HEK293T (cell line): ENCODE results near the gene CUBN.

Source experiments
- BHLHE40 ChIP-seq: fragments of 450-650 bp; IDR thresholded peaks from 2 replicates; pipeline ENCODE4 v1.6.1; 2016; ENCODE audit warnings: mild to moderate bottlenecking, moderate library complexity, borderline replicate concordance
- FOXA1 ChIP-seq: fragments of 450-650 bp; IDR thresholded peaks from 2 replicates; pipeline ENCODE4 v1.6.1; 2016; ENCODE audit warnings: mild to moderate bottlenecking
- FOXK2 ChIP-seq: fragments of 450-650 bp; IDR thresholded peaks from 2 replicates; pipeline ENCODE4 v1.6.1; 2016; ENCODE audit warnings: mild to moderate bottlenecking
- FOXM1 ChIP-seq: fragments of 450-650 bp; IDR thresholded peaks from 2 replicates; pipeline ENCODE4 v1.6.1; 2017; ENCODE audit warnings: mild to moderate bottlenecking, borderline replicate concordance
- HDGF ChIP-seq: fragments of 450-650 bp; IDR thresholded peaks from 2 replicates; pipeline ENCODE4 v1.6.1; 2017; ENCODE audit warnings: antibody characterized with exemption, borderline replicate concordance
- L3MBTL2 ChIP-seq: fragments of 450-650 bp; conservative IDR thresholded peaks from 2 replicates; pipeline ENCODE4 v1.6.1; 2016; ENCODE audit warnings: mild to moderate bottlenecking
- LEF1 ChIP-seq: fragments of 450-650 bp; IDR thresholded peaks from 2 replicates; pipeline ENCODE4 v1.6.1; 2017; ENCODE audit warnings: mild to moderate bottlenecking, borderline replicate concordance
- NFRKB ChIP-seq: fragments of 450-650 bp; IDR thresholded peaks from 2 replicates; pipeline ENCODE4 v1.6.1; 2016; ENCODE audit warnings: mild to moderate bottlenecking, moderate library complexity
- SP1 ChIP-seq: fragments of 450-650 bp; IDR thresholded peaks from 2 replicates; pipeline ENCODE4 v1.6.1; 2017
- SUZ12 ChIP-seq: fragments of 450-650 bp; IDR thresholded peaks from 2 replicates; pipeline ENCODE4 v1.6.1; 2016; ENCODE audit warnings: mild to moderate bottlenecking
- TARDBP ChIP-seq: fragments of 450-650 bp; IDR thresholded peaks from 2 replicates; pipeline ENCODE4 v1.6.1; 2016
- TF ChIP-seq, protein P1 (sequence below): fragments of 450-650 bp; IDR thresholded peaks from 2 replicates; pipeline ENCODE4 v1.6.1; 2016

DNA sequence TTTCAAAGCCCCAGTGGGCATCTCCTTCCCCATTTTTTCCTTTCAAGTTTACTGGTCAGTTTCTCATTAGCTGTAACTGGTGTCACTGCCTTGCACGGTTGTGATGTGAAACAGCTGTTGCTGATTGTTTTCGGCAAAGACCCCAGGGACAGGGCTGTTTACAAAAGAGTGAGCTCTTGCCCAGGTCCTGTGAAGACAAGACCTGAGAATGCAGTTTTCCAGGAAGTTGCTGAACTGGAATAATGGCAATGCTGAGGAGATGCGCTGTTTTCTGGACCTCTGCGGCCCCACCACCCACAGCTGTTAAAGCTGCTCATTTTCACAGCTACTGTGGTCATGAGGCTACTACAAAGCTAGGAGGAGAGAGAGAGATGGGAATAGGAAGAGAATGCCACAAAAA is 195.8 kb downstream of the CUBN start:
- TF ChIP-seq SP1 (no peak), FOXM1 (no peak), BHLHE40 (no peak), SUZ12 (no peak), NFRKB (no peak), FOXK2 (no peak), LEF1 (no peak), FOXA1 (no peak), TARDBP (no peak), HDGF (no peak), L3MBTL2 (no peak)
- TF ChIP-seq, protein P1, sequence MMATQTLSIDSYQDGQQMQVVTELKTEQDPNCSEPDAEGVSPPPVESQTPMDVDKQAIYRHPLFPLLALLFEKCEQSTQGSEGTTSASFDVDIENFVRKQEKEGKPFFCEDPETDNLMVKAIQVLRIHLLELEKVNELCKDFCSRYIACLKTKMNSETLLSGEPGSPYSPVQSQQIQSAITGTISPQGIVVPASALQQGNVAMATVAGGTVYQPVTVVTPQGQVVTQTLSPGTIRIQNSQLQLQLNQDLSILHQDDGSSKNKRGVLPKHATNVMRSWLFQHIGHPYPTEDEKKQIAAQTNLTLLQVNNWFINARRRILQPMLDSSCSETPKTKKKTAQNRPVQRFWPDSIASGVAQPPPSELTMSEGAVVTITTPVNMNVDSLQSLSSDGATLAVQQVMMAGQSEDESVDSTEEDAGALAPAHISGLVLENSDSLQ = no peak
